ENCODE measurements around the gene SAMD13. TPM values are rescaled to one million over a fixed set of nuclear protein-coding genes. Genes with fewer than 3 reads are reported as not detected.

Gene SAMD13
- total and polyA plus RNA-seq, 2 donors (not counting 3 experiments of a cell fraction or from before 2014, with no cell fraction given): 1.2 to 4.8 TPM

GRCh38 chr1:84360316-84360715 lies 58.8 kb downstream of the SAMD13 start:
- Histone ChIP-seq H3K36me3 (ENCODE audit: control insufficient read depth in 2 of 2, extremely low read depth in 1 of 2, insufficient read depth in 2 of 2, low read length in 2 of 2) (no peaks in the 10 kb centered on the region), H3K4me1 (ENCODE audit: control insufficient read depth, extremely low read depth, insufficient read depth, low read length) (peaks cover 11% of the 10 kb centered on the region), H3K9me1 (replicated peaks; ENCODE audit: control insufficient read depth, extremely low read depth, insufficient read depth, low read length) (no peaks in the 10 kb centered on the region), H3K27ac (ENCODE audit: insufficient read depth, low read depth, low read length) (no peak overlapping the region), H4K20me1 (replicated peaks; ENCODE audit: control insufficient read depth, extremely low read depth, insufficient read depth, low read length) (no peaks in the 10 kb centered on the region), H3K9ac (replicated peaks; ENCODE audit: extremely low read depth, insufficient read depth, low read length) (no peak overlapping the region), H3K27me3 (ENCODE audit: control insufficient read depth in 2 of 2, insufficient read depth in 2 of 2, low read length in 2 of 2) (no peaks in the 10 kb centered on the region), H3K9me3 (replicated peaks; ENCODE audit: control insufficient read depth, insufficient read depth, low read length) (no peaks in the 10 kb centered on the region), H3K4me3 (replicated peaks in 1 of 3; ENCODE audit: insufficient read depth in 1 of 3, low read depth in 1 of 3, low read length in 3 of 3) (no peak overlapping the region), H3K4me2 (ENCODE audit: insufficient read depth, low read length) (no peak overlapping the region), H2AFZ (ENCODE audit: low read depth, low read length) (no peak overlapping the region), H3K79me2 (ENCODE audit: control insufficient read depth, insufficient read depth, low read length) (no peaks in the 10 kb centered on the region)
- BruUV-seq (replicated peaks): no TSS peak
- no peak for TF ChIP-seq JUN (IDR thresholded peaks at IDR 0.05; ENCODE audit: borderline replicate concordance, insufficient read depth, insufficient read length, low read depth)
- TF ChIP-seq GATA2 (IDR thresholded peaks at IDR 0.05; ENCODE audit: insufficient read depth, insufficient read length, low read depth, low read length): no peak
- TF ChIP-seq MYC (IDR thresholded peaks at IDR 0.05; ENCODE audit: low read depth, low read length): no peak
- TF ChIP-seq POLR2AphosphoS5 (IDR thresholded peaks at IDR 0.05; ENCODE audit: insufficient read depth, low read depth, low read length): no peak
- TF ChIP-seq FOS (IDR thresholded peaks at IDR 0.05; ENCODE audit: borderline replicate concordance, insufficient read depth, low read length): no peak
- TF ChIP-seq CTCF (IDR thresholded peaks at IDR 0.05; ENCODE audit: extremely low read depth in 1 of 2, insufficient read depth in 1 of 2, low read depth in 1 of 2, low read length in 2 of 2): no peak
- no peak for TF ChIP-seq MAX (IDR thresholded peaks at IDR 0.05; ENCODE audit: insufficient read depth, insufficient read length)
- no peak for TF ChIP-seq POLR2A (IDR thresholded peaks at IDR 0.05; ENCODE audit: low read depth, low read length)
- TF ChIP-seq EZH2 (IDR thresholded peaks at IDR 0.05; ENCODE audit: borderline replicate concordance, low read depth, low read length, severe bottlenecking): no peak
- intact Hi-C loops (cut with micrococcal nuclease): no loop called here
- FAIRE-seq: no peak
- DNase-seq (ENCODE audit: low read depth, low spot score): no peak
- POLR2A ChIA-PET: no interaction called here
- dilution Hi-C loops (cut with MboI; ENCODE audit: extremely low pct_ligation_motif_present, low sequenced_read_pairs): no loop called here
- CTCF ChIA-PET: interaction anchor here (0.9 kb wide), 1 partner anchor 219 kb away, joined by 3 read pairs; no protein-coding TSS in a partner anchor

Measured in endothelial cell of umbilical vein (primary cell).